SKM-1 (cell line): ENCODE data around the gene FRY.

Source experiments
- DNase-seq: peaks from one replicate; lab custom pipeline; 2025; ENCODE audit not compliant: unreplicated experiment; lab: John Stamatoyannopoulos, UW

Gene FRY

GRCh38 chr13:32126278-32126677 is 94.7 kb downstream of the FRY start:
- DNase-seq: no peak

- no peak for DNase-seq
Measured at GRCh38 chr13:32126756-32127155, 95.2 kb downstream of the FRY start.

- no peak for DNase-seq
Measured at GRCh38 chr13:32127691-32128090, 96.1 kb downstream of the FRY start.

- DNase-seq: no peak
Measured at GRCh38 chr13:32134241-32135055, 102.9 kb downstream of the FRY start.

- no peak for DNase-seq
Measured at GRCh38 chr13:32135056-32135390, 103.4 kb downstream of the FRY start.

GRCh38 chr13:32135655-32136054 is 104.1 kb downstream of the FRY start:
- DNase-seq: no peak

GRCh38 chr13:32136061-32136460 is 104.5 kb downstream of the FRY start:
- no peak for DNase-seq

GRCh38 chr13:32136716-32137115 is 105.1 kb downstream of the FRY start:
- DNase-seq: no peak

- DNase-seq: no peak
Measured at GRCh38 chr13:32139251-32139650, 107.7 kb downstream of the FRY start.

- DNase-seq: no peak
Measured at GRCh38 chr13:32140109-32140508, 108.5 kb downstream of the FRY start.

GRCh38 chr13:32141462-32141861 is 109.9 kb downstream of the FRY start:
- no peak for DNase-seq

- DNase-seq: no peak
Measured at GRCh38 chr13:32142115-32142514, 110.5 kb downstream of the FRY start.

- peak; percentile 22 for DNase-seq
Measured at GRCh38 chr13:32142956-32143375, 111.4 kb downstream of the FRY start.

- no peak for DNase-seq
Measured at GRCh38 chr13:32147193-32147592, 115.6 kb downstream of the FRY start.

- no peak for DNase-seq
Measured at GRCh38 chr13:32147976-32148375, 116.4 kb downstream of the FRY start.

- DNase-seq: no peak
Measured at GRCh38 chr13:32150239-32150638, 118.7 kb downstream of the FRY start.

- no peak for DNase-seq
Measured at GRCh38 chr13:32150794-32151193, 119.2 kb downstream of the FRY start.

- DNase-seq: no peak
Measured at GRCh38 chr13:32151240-32151639, 119.7 kb downstream of the FRY start.

GRCh38 chr13:32153056-32153455 is 121.5 kb downstream of the FRY start:
- DNase-seq: no peak

GRCh38 chr13:32159137-32159869 is 127.7 kb downstream of the FRY start:
- no peak for DNase-seq

- DNase-seq: no peak
Measured at GRCh38 chr13:32162395-32163005, 130.9 kb downstream of the FRY start.

- peak; percentile 23 for DNase-seq
Measured at GRCh38 chr13:32164622-32165268, 133.2 kb downstream of the FRY start.
